ENCODE results near the gene PHLDA1.

Gene PHLDA1

DNA sequence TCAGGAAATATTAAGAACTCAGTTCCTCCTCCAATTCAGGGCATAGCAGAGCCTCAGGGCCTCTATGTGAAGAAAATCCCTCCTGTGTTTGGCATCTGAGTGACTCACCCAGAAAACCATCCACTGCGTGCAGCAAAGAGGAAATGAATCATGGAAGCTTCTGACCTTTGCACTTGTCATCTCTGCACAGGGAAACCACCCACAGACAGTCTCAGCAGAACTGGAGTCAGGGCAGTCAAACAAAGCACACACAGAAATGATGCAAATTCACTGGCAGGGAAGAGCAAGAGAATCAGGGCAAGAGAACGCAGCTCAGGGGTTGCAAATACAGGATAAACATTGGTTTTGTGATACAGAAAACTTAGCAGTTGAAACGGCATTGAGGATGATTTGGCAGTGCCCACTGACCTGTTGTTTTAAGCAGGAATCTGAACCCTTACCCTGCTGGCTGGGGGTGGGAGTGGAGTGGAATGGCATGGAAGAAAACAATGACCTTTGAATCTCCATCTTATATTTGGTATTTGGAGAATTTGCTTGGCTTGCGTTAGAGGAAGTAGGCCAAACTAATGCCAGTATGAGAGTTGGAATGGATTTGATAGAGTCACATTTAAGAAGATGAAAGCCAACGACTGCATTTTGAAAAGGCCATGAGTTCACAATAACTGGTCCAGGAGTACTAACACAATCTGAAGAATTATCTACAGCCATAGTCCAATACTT is 53.5 kb downstream of the PHLDA1 start:
- no peak overlapping the region for H3K4me3 ChIP-seq (ENCODE audit: low read depth, low read length)
- TF ChIP-seq MYC (IDR thresholded peaks at IDR 0.05; ENCODE audit: low read depth, low read length) (peak; percentile 47; the same call in 1 of the 2 replicates), CTCF (IDR thresholded peaks at IDR 0.05; ENCODE audit: low read depth, low read length) (no peak), MAX (IDR thresholded peaks at IDR 0.05; ENCODE audit: low read depth, low read length) (peak; percentile 17; the same call in 1 of the 2 replicates), POLR2A (IDR thresholded peaks at IDR 0.05; ENCODE audit: extremely low read depth, insufficient read length) (no peak)
- peak; percentile 99 for DNase-seq (ENCODE audit: low read depth)

DNA sequence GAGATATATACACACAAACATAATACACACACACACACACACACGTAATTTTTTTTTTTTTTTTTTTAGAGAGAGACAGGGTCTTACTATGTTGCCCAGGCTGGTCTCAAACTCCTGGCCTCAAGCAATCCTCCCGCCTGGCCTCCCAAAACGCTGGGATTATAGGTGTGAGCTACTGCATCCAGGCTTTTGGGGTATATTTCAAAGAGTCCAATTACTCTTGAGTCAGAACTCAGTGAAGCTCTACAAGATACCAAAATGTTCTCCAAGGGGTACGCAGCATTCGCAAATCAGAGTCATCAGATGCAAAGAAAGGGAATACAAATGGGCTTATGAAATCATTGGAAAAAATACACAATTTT is 54.0 kb downstream of the PHLDA1 start:
- no peak overlapping the region for H3K4me3 ChIP-seq (ENCODE audit: low read depth, low read length)
- no peak for TF ChIP-seq MAX (IDR thresholded peaks at IDR 0.05; ENCODE audit: low read depth, low read length)
- no peak for TF ChIP-seq CTCF (IDR thresholded peaks at IDR 0.05; ENCODE audit: low read depth, low read length)
- TF ChIP-seq MYC (IDR thresholded peaks at IDR 0.05; ENCODE audit: low read depth, low read length): no peak
- TF ChIP-seq POLR2A (IDR thresholded peaks at IDR 0.05; ENCODE audit: extremely low read depth, insufficient read length): no peak
- DNase-seq (ENCODE audit: low read depth): no peak

DNA sequence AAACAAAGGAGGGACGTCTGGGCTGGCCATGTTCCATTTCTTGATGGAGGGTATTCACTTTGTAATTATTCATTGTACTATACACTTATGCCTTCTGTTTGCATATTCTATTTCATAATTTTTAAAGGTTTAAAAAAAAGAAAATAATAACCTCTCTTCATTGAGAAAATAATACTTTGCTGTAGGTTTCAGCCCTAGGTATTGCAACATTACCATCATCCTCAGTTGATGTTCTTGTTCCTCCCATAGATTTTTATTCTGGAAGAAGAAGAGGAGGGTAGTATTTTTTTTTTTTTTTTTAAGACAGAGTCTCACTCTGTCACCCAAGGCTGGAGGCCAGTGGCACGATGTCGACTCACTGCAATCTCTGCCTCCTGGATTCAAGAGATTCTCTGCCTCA is 54.7 kb downstream of the PHLDA1 start:
- H3K4me3 ChIP-seq (ENCODE audit: low read depth, low read length): no peak overlapping the region
- DNase-seq (ENCODE audit: low read depth): no peak
- TF ChIP-seq POLR2A (IDR thresholded peaks at IDR 0.05; ENCODE audit: extremely low read depth, insufficient read length) (no peak), MAX (IDR thresholded peaks at IDR 0.05; ENCODE audit: low read depth, low read length) (no peak), CTCF (IDR thresholded peaks at IDR 0.05; ENCODE audit: low read depth, low read length) (no peak), MYC (IDR thresholded peaks at IDR 0.05; ENCODE audit: low read depth, low read length) (no peak)

DNA sequence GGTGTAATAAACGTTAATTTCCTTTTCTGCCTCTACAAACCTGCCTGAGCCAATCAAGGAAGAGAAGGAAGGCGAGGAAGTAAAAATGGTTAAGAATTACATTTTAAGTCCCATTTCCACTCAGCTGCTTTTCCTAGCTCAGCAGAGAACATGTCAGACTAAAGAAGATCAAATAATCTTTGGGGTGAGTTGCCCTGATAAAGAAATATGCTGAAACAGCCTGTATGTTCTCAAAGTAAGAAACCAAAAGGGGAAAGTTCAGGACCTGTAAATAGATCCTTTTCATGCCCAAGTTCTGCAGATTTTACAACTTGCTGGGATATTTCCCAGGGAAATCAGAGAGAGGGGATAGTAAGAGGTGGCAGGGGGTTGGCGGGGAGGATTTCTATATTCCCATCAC is 55.5 kb downstream of the PHLDA1 start:
- DNase-seq (ENCODE audit: low read depth): no peak
- no peak overlapping the region for H3K4me3 ChIP-seq (ENCODE audit: low read depth, low read length)
- no peak for TF ChIP-seq POLR2A (IDR thresholded peaks at IDR 0.05; ENCODE audit: extremely low read depth, insufficient read length)
- TF ChIP-seq MAX (IDR thresholded peaks at IDR 0.05; ENCODE audit: low read depth, low read length): no peak
- TF ChIP-seq CTCF (IDR thresholded peaks at IDR 0.05; ENCODE audit: low read depth, low read length): no peak
- TF ChIP-seq MYC (IDR thresholded peaks at IDR 0.05; ENCODE audit: low read depth, low read length): no peak

GRCh38 chr12:75975702-75976101 is 55.9 kb downstream of the PHLDA1 start:
- peak; percentile 60 for DNase-seq (ENCODE audit: low read depth)
- no peak overlapping the region for H3K4me3 ChIP-seq (ENCODE audit: low read depth, low read length)
- TF ChIP-seq CTCF (IDR thresholded peaks at IDR 0.05; ENCODE audit: low read depth, low read length) (no peak), POLR2A (IDR thresholded peaks at IDR 0.05; ENCODE audit: extremely low read depth, insufficient read length) (no peak), MYC (IDR thresholded peaks at IDR 0.05; ENCODE audit: low read depth, low read length) (no peak), MAX (IDR thresholded peaks at IDR 0.05; ENCODE audit: low read depth, low read length) (no peak)

Data from NB4 (cell line).